NCI-H146 treated with DMSO at 0.1 percent for 48 hours (cell line): ENCODE measurements around the gene PLA2G5.

Experiments used
- DNase-seq: peaks from one replicate; lab custom pipeline; 2025; ENCODE audit not compliant: unreplicated experiment; lab: John Stamatoyannopoulos, UW

PLA2G5 gene

GRCh38 chr1:20063861-20064292, 6.1 kb upstream of the PLA2G5 start:
- no peak for DNase-seq

DNA sequence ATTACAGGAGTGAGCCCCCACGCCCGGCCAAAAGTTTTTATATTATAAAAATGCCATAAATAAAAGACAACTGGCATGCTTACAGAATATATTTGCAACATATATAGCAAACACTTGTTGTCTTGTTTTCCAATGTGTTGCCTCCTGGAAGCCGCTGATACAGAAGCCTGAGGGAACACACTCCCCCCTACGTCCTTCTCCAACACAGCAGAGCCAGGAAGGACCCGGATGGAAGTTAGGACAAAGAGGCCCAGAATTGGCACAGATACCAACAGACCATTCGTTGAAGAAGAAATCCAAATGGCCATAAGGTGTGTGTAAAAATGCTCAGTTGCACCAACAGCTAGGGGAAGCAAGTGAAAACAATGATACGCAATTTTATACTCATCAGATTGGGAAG, 1.3 kb upstream of the PLA2G5 start:
- no peak for DNase-seq

- no peak for DNase-seq
These were observed 363 bp downstream of the PLA2G5 start for GRCh38 chr1:20070357-20070756.

GRCh38 chr1:20071416-20071815, 1.4 kb downstream of the PLA2G5 start:
- DNase-seq: no peak

DNA sequence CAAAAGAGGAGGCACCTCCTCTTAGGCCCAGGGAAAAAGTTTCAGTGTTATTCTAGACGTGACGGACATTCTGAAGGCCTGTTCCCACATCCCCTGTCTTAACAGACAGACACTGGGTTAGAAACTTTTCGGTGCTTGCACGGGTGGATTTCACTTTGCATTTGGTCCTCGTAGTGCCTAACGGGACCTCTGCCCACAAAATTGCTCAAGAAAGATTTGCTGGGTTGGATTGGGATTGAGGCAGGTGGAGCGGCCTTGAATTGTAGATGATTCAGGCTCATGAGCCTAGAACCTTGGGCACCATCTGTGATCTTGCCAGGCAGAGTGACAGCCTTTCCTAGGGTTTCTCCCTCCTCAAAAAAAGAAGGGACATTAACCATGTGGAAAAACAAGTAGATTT, 2.8 kb downstream of the PLA2G5 start:
- no peak for DNase-seq

DNA sequence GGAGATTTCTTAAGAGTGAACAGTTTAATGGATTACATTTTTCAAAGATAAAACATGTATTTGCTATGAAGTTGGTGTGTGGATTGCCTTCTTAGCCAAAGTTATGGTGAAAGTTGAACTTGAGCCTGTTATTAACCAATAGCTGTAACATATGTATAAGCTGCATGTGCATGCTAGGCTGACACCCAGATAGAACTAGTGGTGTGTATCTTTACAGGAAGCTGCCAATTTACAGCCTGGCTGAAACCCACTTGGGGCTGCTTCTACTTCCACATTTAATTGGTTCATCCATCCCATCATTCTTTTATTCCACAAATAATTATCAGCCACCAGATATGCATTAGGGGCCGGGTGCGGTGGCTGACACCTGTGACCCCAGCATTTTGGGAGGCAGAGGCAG, 3.3 kb downstream of the PLA2G5 start:
- no peak for DNase-seq

DNA sequence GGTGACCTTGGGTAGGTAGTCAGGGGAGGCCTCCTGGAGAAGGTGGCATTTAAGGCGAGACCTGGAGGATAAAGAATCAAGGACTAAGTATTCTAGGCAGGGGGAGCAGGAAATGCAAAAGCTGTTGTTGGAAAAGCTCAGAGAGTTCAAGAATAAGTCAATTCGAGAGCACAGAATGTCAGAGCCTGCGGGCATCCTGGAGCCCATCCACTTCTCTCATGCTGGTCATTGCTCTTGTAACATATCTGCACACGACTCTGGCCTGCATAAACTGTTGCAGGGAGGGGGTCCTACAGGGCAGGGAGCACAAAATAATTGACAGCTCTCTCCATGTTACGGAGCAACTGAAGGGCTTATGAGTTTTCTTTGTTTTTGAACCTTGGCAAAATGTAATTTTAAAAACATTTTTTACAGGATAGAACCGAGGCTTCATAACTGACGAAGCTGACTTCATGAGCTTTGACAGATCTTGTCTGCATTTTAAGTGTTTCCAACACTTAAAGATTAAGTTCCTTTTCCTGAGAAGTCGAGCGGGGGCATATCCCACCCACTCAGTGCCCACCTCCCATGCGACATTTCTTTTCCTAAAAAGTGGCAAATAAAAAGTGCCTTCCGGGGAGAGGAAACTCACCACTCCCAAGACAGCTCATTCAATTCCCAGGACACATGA, 4.2 kb downstream of the PLA2G5 start:
- DNase-seq: no peak

DNA sequence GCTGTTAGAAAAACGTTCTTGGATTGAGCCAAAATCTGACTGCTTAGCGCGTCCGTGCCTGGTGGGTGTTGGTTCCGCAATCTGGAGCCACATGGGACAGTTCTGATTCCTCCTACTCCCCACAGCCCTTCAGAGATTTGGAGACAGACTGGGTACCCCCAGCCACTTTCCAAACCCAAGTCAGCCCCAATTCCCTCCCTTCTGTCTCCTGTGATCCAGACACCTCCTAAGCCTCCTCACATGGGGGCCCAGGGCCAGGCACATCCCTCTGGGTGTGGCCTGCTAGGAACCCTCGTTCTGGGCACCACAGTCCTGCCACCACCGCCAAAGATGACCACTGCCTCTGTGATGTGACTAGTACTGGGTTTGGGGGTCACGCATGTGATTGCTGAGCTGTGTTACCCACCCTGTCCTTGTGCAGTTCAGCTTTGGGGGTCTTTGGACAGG, 4.8 kb downstream of the PLA2G5 start:
- DNase-seq: no peak

DNA sequence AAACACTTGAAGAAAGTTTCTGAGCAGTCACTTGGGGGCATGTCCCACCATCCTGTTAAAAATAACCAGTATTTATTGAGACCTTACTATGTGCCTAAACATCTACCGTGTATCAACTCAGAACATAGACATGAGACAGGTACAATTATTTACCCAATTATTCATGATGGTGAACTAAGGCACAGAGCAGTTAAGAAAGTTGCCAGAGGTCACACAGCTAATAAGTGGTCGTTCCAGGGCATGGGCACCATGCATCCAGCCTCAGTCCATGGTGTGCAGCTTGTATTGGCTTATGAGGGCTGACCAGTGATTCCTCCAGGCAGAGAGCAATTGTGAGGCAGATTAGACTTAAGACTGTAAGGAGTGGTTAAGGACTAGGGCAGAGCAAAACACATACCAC, 5.4 kb downstream of the PLA2G5 start:
- no peak for DNase-seq

- DNase-seq: no peak
These were observed 6.2 kb downstream of the PLA2G5 start for GRCh38 chr1:20076223-20076622.

DNA sequence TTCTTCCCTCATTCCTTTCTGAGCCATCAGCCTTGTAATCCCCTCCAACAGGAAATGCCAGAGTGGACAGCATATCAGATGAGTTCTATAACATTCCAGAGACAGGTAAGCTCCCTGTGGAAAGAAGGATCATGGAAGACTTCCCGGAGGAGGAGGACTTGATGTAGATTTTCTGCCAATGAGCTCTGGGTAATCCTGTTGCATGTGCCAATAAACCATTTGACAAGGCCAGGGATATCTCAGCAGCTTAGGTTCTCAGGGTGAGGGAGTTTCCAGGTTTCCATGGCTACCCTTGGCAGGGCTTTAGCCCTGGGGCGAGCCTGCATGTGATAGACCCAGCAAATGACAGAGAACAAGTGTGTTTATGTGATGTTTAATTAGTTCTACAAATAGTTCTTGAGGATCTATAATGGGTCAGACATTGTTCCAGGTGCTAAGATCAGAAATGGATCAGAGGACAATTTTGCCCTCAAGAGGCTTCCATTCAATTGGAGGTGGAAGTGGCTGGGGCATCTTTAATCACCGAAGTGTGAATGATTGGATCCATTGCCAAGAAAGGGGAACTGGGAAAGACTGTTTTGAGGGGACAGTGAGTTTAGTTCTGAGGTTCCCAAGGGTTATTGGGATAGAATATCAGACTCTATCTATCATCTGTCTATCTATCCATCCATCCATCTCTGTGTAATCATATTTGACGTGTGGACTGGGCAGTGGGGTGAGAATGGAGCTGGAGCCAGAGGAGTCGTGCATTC, 6.9 kb downstream of the PLA2G5 start:
- no peak for DNase-seq

DNA sequence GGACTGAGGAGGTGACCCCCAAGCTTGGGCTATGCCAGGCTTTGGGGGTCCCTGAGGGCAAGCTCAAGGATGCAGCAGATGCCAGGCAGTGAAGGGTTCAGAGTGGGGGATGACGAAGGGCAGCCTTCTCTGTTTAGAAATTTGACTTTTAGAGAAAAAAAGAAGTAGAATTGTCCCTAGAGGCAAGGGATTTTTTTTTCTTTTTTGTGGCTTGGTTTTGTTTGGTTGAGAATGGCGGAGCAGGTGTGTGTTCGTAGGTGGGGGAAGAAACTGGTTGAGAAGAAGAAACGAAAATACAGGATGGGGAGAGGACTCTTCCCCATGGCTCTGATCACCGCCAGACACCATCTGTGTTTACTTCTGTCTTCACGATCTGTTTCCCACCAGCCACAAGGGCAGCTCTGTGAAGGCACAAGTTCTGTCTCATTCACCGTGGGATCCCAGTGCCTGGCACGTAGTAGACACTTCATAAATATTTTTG, 8.2 kb downstream of the PLA2G5 start:
- no peak for DNase-seq

DNA sequence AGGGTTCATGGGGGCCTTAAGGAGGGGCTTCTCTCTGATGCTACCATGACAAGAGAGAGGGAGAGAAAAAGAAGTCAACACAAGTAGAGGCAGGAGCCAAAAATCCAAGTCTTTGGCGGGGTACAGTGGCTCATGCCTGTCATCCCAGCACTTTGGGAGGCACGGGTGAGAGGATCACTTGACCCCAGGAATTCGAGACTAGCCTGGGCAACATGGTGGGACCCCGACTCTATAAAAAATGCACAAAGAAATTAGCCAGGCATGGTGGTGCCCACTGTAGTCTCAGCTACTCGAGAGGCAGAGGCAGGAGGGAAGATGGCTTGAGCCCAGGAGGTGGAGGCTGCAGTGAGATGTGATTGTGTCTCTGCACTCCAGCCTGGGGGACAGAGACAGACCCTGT, 8.7 kb downstream of the PLA2G5 start:
- DNase-seq: no peak

- DNase-seq: no peak
These were observed 9.8 kb downstream of the PLA2G5 start for GRCh38 chr1:20079661-20080305.

- DNase-seq: no peak
These were observed 10.7 kb downstream of the PLA2G5 start for GRCh38 chr1:20080441-20081352.

DNA sequence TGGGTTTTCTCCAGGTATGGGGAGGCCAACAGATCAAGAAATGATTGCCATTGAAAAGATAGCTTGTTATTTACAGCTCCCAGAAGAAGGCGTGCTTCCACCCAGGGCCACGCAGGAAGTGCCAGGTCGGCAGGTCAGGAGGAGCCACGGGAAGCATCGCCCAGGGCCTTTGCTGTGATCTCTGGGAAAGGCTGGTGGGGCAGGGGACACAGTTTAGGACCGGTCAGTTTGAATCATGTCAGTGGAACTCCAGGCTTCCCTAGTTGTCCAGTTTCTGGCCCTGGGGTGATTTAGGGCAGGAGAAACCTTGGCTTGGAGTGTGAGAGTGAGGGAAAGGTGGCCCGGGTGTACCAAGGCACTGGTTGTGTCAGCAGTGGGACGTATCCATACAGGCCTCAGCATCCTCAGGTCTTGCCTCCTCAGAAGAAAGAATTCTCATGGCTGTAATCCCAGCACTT, 11.4 kb downstream of the PLA2G5 start:
- no peak for DNase-seq

DNA sequence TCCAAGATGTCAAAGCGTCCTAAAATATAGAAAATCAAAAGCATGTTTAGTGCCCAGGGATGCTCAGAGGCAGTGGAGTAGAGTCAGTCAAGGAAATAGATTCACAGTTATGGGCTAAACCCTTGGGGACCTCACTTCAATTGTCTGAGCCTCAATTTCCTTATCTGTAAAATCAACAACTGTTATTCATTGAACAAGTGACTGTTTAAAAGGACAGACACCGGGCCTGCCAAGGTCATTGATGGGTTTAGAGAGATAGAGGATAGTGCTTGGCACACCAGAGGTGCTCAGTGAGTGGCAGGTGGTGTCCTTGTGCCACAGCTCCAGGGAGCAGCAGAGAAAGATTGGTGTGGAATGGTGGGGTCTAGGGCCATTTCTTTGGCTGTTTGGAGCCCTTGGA, 12.8 kb downstream of the PLA2G5 start:
- no peak for DNase-seq

GRCh38 chr1:20083178-20083944, 13.4 kb downstream of the PLA2G5 start:
- no peak for DNase-seq

DNA sequence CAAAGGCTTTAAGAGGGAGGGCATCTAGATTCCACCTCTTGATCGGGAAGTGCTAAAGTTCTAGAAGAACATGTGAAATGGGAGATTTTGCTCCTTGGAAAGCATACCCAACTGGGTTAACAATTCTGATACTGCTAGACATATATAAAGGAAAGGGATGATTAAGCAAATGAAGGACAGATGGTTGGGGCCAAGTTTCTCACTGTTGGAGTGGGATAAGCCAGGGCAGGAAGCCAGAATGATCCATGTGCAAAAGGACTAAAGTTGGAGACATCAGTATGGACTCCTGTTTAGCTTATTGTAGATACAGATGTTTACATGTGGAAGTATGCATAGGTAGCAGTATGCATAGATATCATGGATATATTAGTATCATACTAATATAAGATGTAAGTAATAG, 16.8 kb downstream of the PLA2G5 start:
- DNase-seq: no peak

DNA sequence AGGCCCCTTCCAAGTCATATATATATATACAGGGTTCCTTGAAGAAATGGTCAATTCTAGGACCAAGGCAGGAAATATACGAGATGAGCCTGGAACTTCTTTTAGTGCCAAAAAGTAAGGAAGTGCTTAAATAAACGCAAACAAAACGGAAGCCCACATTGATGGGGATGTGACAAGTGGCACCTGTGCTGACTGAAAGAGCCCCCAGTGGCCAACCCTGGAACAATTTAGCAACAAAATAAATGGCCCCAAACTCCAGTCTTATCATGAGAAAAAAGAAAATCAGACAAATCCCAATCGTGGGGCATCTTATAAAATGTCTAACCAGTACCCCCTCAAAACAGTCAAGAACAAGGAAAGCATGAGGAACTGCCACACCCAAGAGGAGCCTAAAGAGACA, 17.7 kb downstream of the PLA2G5 start:
- no peak for DNase-seq
